HG02623 (cell line): ENCODE measurements around the gene SPINDOC.
"Not testable (repeated sequence)": the region's sequence is repeated elsewhere in the genome, so short reads cannot be mapped to it uniquely, and the experiment has no call there.

Experiments used
- ATAC-seq: cut with Tn5 transposase; IDR thresholded peaks from one replicate; pipeline ENCODE4 v1.9.1; 2021; ENCODE audit warnings: moderate library complexity; ENCODE audit not compliant: unreplicated experiment

Gene SPINDOC

GRCh38 chr11:63813035-63813562 lies at the start of gene SPINDOC:
Gene SPINDOC (plus strand): TSS chr11:63813456. CDS start chr11:63813687, 231 bp downstream.
- ATAC-seq, result peak; percentile 80

GRCh38 chr11:63763496-63764339 lies 49.5 kb upstream of the SPINDOC start:
- ATAC-seq, result no peak

GRCh38 chr11:63764340-63764678 lies 48.9 kb upstream of the SPINDOC start:
- no peak for ATAC-seq

- no peak for ATAC-seq
Measured at GRCh38 chr11:63764679-63765647, 48.3 kb upstream of the SPINDOC start.

- ATAC-seq, result no peak
Measured at GRCh38 chr11:63765688-63766241, 47.5 kb upstream of the SPINDOC start.

- ATAC-seq, result no peak
Measured at GRCh38 chr11:63766531-63767235, 46.6 kb upstream of the SPINDOC start.

GRCh38 chr11:63767267-63767564 lies 46.0 kb upstream of the SPINDOC start:
- ATAC-seq, result no peak

- ATAC-seq, result no peak
Measured at GRCh38 chr11:63767565-63768236, 45.6 kb upstream of the SPINDOC start.

GRCh38 chr11:63768237-63769041 lies 44.8 kb upstream of the SPINDOC start, which contains the start of gene ZFTA:
Gene ZFTA (minus strand): TSS chr11:63768775. CDS start chr11:63768622, 153 bp downstream.
- ATAC-seq, result peak; percentile 54

GRCh38 chr11:63769042-63769713 lies 44.1 kb upstream of the SPINDOC start:
- peak; percentile 20 for ATAC-seq

- ATAC-seq, result no peak
Measured at GRCh38 chr11:63769714-63770455, 43.4 kb upstream of the SPINDOC start.

GRCh38 chr11:63770763-63771162 lies 42.5 kb upstream of the SPINDOC start:
- no peak for ATAC-seq

- ATAC-seq, result not testable (repeated sequence)
Measured at GRCh38 chr11:63771741-63772318, 41.4 kb upstream of the SPINDOC start.

GRCh38 chr11:63775191-63775590 lies 38.1 kb upstream of the SPINDOC start:
- no peak for ATAC-seq

- no peak for ATAC-seq
Measured at GRCh38 chr11:63779039-63779438, 34.2 kb upstream of the SPINDOC start.

- no peak for ATAC-seq
Measured at GRCh38 chr11:63782749-63783148, 30.5 kb upstream of the SPINDOC start.

- no peak for ATAC-seq
Measured at GRCh38 chr11:63783925-63784592, 29.2 kb upstream of the SPINDOC start.
